ENCODE data around the gene LRP8. TPM values are rescaled to one million over a fixed set of nuclear protein-coding genes. Genes with fewer than 3 reads are reported as not detected.

The LRP8 gene
- total and polyA plus RNA-seq, 2 of the 4 experiments (the other 2 are of a cell fraction), result 12.0 to 12.1 TPM

- H3K79me1 ChIP-seq (ENCODE audit: low read depth in 1 of 2, low read length in 2 of 2), result peaks cover 0 to 5% of the 10 kb centered on the region in 2 experiments; a peak in 1 of 4 replicates
- H2BK15ac ChIP-seq (ENCODE audit: low read depth, low read length), result no peak overlapping the region
- H2BK5ac ChIP-seq (ENCODE audit: low read depth, low read length, poor library complexity, severe bottlenecking), result no peak overlapping the region
- WGBS, 2 experiments (ENCODE audit: extremely low coverage in 2 of 2, insufficient read length in 1 of 2), result no CpG with 5 or more reads among the region's 4 CpGs
- no peak overlapping the region for H3K4me2 ChIP-seq (ENCODE audit: low read depth, low read length)
- dilution Hi-C loops (cut with HindIII; ENCODE audit: low sequenced_read_pairs, unreplicated experiment), result no loop called here
- TF ChIP-seq FOS (IDR thresholded peaks at IDR 0.05; ENCODE audit: low read depth, low read length), result no peak
- TF ChIP-seq CTCF (conservative IDR thresholded peaks at IDR 0.05; ENCODE audit: low read depth, low read length), result no peak
- no peak for TF ChIP-seq NFE2L2 (IDR thresholded peaks at IDR 0.05; ENCODE audit: low read depth, low read length)
- peak; percentile 44 for ATAC-seq (ENCODE audit: low read depth)
- H4K91ac ChIP-seq (ENCODE audit: insufficient read depth, low read depth, low read length), result no peak overlapping the region
- H3K4ac ChIP-seq (ENCODE audit: low read depth, low read length), result peak overlapping the region; percentile 16; the same call in 1 of the 2 replicates
- no peak overlapping the region for H2BK120ac ChIP-seq (ENCODE audit: low read depth, low read length)
- in situ Hi-C loops (cut with MboI; ENCODE audit: low sequenced_read_pairs), result no loop called here
- H4K20me1 ChIP-seq (ENCODE audit: insufficient read depth, low read length), result peaks cover 2% of the 10 kb centered on the region; the same call in 1 of the 2 replicates
- peaks cover 3% of the 10 kb centered on the region; the same call in 1 of the 2 replicates for H3K4me1 ChIP-seq (ENCODE audit: control insufficient read depth, insufficient read depth, low read length)
- intact Hi-C loops (cut with micrococcal nuclease), result no loop called here
- H3K56ac ChIP-seq (ENCODE audit: extremely low read depth, insufficient read depth, low read length), result no peak overlapping the region
- H2AK9ac ChIP-seq (replicated peaks; ENCODE audit: low read depth, low read length, poor library complexity), result peak overlapping the region; percentile 37
- no TSS peak for BruUV-seq (replicated peaks)
- CTCF ChIA-PET, result no interaction called here
- DNase-seq, result no peak
- H3K27me3 ChIP-seq (ENCODE audit: control insufficient read depth, insufficient read depth, low read length), result no peaks in the 10 kb centered on the region
- H3K27ac ChIP-seq (ENCODE audit: insufficient read depth, low read length), result no peak overlapping the region
- H4K8ac ChIP-seq (ENCODE audit: low read depth in 2 of 2, low read length in 2 of 2), result no peak overlapping the region
- H3K23ac ChIP-seq (ENCODE audit: low read depth, low read length), result no peak overlapping the region
- POLR2A ChIA-PET (ENCODE audit: unreplicated experiment), result no interaction called here
- H3K14ac ChIP-seq (replicated peaks; ENCODE audit: low read depth, low read length), result no peak overlapping the region
- peak overlapping the region; percentile 16 for H2AFZ ChIP-seq (replicated peaks; ENCODE audit: low read length, poor library complexity)
- no peak overlapping the region for H3K4me3 ChIP-seq (ENCODE audit: insufficient read depth, low read depth, low read length)
- H3K9me1 ChIP-seq (ENCODE audit: insufficient read depth, low read length), result 0 out of 2 replicates have a peak, but pooled peaks cover 3% of the 10 kb centered on the region
- H3K9ac ChIP-seq (ENCODE audit: low read depth, low read length), result no peak overlapping the region
- H3K18ac ChIP-seq (ENCODE audit: low read depth, low read length), result no peak overlapping the region
- H3K9me3 ChIP-seq (ENCODE audit: control insufficient read depth, insufficient read depth, low read length), result no peaks in the 10 kb centered on the region
- H2AK5ac ChIP-seq (ENCODE audit: low read depth, low read length), result no peak overlapping the region
- no peaks in the 10 kb centered on the region for H3K36me3 ChIP-seq (ENCODE audit: control insufficient read depth, insufficient read depth, low read length)
- no peak overlapping the region for H2BK20ac ChIP-seq (ENCODE audit: low read depth, low read length)
- no peak overlapping the region for H4K5ac ChIP-seq (ENCODE audit: low read depth, low read length)
Observed at GRCh38 chr1:53306168-53306567, 21.7 kb downstream of the LRP8 start.

All from IMR-90 (cell line).